ENCODE measurements around the gene SLC38A10. TPM values are rescaled to one million over a fixed set of nuclear protein-coding genes. Genes with fewer than 3 reads are reported as not detected.
A peak's percentile ranks its signal among the peaks of the same experiment; 100 is the strongest.

Gene SLC38A10
- total RNA-seq, 1 donor from 2014 or later, result 97.1 TPM

DNA sequence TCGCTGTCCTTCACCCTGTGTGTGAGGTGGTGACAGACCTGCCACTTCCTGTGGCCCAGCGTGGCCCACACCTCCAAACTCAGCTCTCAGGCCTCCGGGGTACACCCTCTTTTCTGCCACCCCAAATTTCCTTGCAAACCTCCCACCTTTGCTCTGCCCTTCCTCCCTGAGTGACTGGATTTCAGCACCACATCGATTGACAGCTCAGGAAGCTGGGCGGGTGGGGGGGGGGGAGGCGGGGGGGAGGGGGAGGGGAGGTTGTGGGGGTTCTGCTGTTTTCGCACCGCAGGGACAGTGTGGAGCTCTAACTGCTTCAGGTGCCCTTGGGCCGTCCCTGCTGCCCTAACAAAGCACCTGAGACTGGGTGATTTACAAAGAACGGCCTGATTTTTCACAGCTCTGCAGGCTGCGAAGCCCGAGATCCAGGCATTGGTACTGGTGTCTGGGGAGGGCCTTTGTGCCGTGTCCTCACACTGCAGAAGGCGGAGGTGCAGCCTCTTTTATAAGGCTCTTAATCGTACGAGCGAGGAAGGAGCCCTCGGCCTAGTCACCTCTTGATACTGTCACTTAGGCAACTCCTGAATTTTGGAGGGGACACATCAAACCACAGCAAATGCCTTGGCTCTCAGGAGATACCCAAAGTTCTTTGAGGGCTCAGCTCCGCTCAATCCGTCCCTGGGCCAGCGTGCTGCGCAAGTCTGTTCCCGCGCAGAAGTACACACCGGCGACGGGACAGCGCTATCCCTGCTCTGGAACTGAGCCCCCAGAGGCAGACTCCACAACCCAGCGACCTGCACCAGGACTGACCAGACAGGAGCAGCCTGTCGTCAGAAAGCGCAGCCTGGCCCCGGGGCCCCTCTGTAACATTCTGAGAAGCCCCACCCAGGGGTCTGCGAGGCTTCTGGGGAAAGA is 52.4 kb downstream of the SLC38A10 start:
- CTCF ChIA-PET, result interaction anchor here (0.6 to 1.0 kb wide), 2 partner anchors 100 to 101 kb away, joined by 3 to 4 read pairs; no protein-coding TSS in a partner anchor
- Mint-ChIP-seq H3K27ac (no peak overlapping the region), H3K4me3 (no peak overlapping the region)

DNA sequence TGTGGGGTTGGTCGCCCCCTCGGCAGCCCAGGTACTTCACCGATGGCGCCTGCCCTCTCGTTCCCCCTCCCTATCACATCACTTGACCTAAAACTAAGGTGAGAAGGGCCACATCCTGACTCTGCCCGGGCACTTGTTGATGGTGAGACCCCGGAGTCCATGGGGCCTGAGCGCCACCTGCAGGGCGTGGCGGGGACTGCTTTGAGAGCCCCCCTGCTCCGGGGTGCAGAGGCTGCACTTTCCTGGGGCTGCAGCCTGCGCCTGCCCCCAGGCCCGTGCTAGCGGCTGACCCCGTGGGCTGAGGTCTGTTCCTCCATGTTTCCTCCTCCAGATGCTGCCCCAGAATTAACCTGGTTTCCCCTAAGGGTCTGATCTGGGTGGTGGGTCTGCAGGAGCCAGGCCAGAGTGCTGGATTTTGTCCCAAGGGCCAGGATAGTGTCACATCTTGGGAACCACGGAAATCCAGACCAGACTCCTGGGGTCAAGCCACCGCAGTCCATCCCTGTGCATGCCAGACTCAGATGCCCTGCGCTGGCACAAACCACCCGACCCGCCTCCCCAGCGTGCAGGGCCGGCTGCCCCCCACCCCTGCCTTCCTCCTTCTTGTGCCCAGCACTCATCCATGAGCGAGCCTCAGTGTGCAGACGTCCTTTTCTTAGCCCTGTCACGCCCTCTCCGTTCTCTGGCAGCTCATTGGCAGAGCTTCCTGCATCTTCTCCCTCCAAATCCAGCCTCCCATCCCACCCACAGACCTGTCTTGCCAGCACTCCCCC is 53.3 kb downstream of the SLC38A10 start:
- Mint-ChIP-seq H3K36me3 (ENCODE audit: low read depth) (peaks cover 24% of the 10 kb centered on the region), H3K4me1 (peaks cover 49% of the 10 kb centered on the region), H3K9me3 (no peaks in the 10 kb centered on the region), H3K27ac (no peak overlapping the region), H3K27me3 (no peaks in the 10 kb centered on the region), H3K4me3 (peak overlapping the region; percentile 32)
- CTCF ChIA-PET, result interaction anchor here (0.6 to 1.0 kb wide), 2 partner anchors 99 to 100 kb away, joined by 3 to 4 read pairs; no protein-coding TSS in a partner anchor
- intact Hi-C loops (cut with micrococcal nuclease), result loop anchor here (1.0 kb wide), 1 partner anchor 219 kb away; no protein-coding TSS in a partner anchor
- DNase-seq, result peak; percentile 73
- no peak for ATAC-seq (ENCODE audit: low read depth)
- TF ChIP-seq, protein P1, sequence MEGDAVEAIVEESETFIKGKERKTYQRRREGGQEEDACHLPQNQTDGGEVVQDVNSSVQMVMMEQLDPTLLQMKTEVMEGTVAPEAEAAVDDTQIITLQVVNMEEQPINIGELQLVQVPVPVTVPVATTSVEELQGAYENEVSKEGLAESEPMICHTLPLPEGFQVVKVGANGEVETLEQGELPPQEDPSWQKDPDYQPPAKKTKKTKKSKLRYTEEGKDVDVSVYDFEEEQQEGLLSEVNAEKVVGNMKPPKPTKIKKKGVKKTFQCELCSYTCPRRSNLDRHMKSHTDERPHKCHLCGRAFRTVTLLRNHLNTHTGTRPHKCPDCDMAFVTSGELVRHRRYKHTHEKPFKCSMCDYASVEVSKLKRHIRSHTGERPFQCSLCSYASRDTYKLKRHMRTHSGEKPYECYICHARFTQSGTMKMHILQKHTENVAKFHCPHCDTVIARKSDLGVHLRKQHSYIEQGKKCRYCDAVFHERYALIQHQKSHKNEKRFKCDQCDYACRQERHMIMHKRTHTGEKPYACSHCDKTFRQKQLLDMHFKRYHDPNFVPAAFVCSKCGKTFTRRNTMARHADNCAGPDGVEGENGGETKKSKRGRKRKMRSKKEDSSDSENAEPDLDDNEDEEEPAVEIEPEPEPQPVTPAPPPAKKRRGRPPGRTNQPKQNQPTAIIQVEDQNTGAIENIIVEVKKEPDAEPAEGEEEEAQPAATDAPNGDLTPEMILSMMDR (IDR thresholded peaks at IDR 0.05), result peak; percentile 23
- POLR2A ChIA-PET, result interaction anchor here (0.6 kb wide), 1 partner anchor 96 kb away, joined by 4 read pairs; no protein-coding TSS in a partner anchor

More for the DNA sequence above, 52.4 kb downstream of the SLC38A10 start:
- H3K36me3 Mint-ChIP-seq (ENCODE audit: low read depth), result peaks cover 25% of the 10 kb centered on the region
- ATAC-seq (ENCODE audit: low read depth), result no peak
- TF ChIP-seq, protein P1 (IDR thresholded peaks at IDR 0.05), result no peak
- no peaks in the 10 kb centered on the region for H3K27me3 Mint-ChIP-seq
- intact Hi-C loops (cut with micrococcal nuclease), result no loop called here
- no peak for DNase-seq
- peaks cover 40% of the 10 kb centered on the region for H3K4me1 Mint-ChIP-seq
- POLR2A ChIA-PET, result interaction anchor here (0.6 kb wide), 1 partner anchor 97 kb away, joined by 4 read pairs; no protein-coding TSS in a partner anchor
- no peaks in the 10 kb centered on the region for H3K9me3 Mint-ChIP-seq

DNA sequence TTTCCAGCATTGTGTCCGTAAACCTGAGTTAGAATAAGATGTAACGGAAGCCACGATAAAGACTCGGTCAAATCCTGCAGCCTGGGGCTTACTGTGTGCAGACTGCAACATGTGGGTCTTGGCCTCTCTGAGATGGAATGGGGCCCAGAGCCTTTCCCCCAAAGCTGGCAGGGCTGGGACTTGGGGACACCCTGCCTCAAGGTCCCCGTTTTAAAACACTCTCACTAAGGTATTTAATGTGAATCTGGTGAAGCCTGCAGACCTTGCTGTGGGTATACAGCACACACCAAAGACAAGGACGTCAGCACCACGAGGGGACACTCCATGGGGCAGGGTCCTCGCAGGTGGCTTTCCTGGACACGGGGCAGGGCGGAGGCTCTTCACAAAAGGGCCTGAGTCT is 53.9 kb downstream of the SLC38A10 start:
- Mint-ChIP-seq H3K27me3 (no peaks in the 10 kb centered on the region), H3K27ac (no peak overlapping the region), H3K36me3 (ENCODE audit: low read depth) (peaks cover 22% of the 10 kb centered on the region), H3K9me3 (no peaks in the 10 kb centered on the region), H3K4me3 (peak overlapping the region; percentile 32), H3K4me1 (peaks cover 52% of the 10 kb centered on the region)
- TF ChIP-seq, protein P1 (IDR thresholded peaks at IDR 0.05), result no peak
- intact Hi-C loops (cut with micrococcal nuclease), result loop anchor here (1.0 kb wide), 1 partner anchor 218 kb away; no protein-coding TSS in a partner anchor
- ATAC-seq (ENCODE audit: low read depth), result no peak
- DNase-seq, result no peak
- ChIA-PET POLR2A (interaction anchor here (0.6 to 3.5 kb wide), 3 partner anchors 17 to 668 kb away, joined by 3 to 79 read pairs (median 3); partner anchors contain the start of gene CEP131), CTCF (no interaction called here)

DNA sequence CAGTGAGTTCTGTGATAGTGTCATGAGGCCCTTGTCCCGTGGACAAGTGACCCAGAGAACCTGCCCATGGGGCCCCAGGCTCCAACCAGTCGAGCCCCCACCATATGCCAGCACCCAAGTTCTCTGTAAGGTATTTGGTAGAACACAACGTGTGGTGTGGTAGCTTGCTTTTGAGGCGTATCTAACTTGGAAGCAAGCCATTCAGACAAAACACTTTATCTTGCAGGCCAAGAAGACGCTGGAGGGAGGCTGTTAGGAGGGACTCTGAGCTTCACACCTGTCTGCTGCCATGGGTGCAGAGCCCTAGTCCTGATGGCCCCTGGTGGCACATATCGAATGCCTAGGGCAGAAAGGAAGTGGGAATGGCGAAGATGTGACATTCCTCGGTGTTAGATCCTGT is 54.3 kb downstream of the SLC38A10 start:
- ChIA-PET CTCF (interaction anchor here (1.2 kb wide), 1 partner anchor 99 kb away, joined by 3 read pairs; no protein-coding TSS in a partner anchor), POLR2A (interaction anchor here (0.6 to 3.5 kb wide), 4 partner anchors 17 to 668 kb away, joined by 3 to 79 read pairs (median 6); partner anchors contain the start of genes CEP131 and FAAP100)
- TF ChIP-seq, protein P1 (IDR thresholded peaks at IDR 0.05), result no peak
- Mint-ChIP-seq H3K4me1 (peaks cover 54% of the 10 kb centered on the region), H3K36me3 (ENCODE audit: low read depth) (peaks cover 22% of the 10 kb centered on the region), H3K27me3 (no peaks in the 10 kb centered on the region), H3K9me3 (no peaks in the 10 kb centered on the region), H3K27ac (peak overlapping the region; percentile 24), H3K4me3 (peak overlapping the region; percentile 32)
- intact Hi-C loops (cut with micrococcal nuclease), result loop anchor here (1.0 kb wide), 1 partner anchor 217 kb away; no protein-coding TSS in a partner anchor
- DNase-seq, result no peak
- no peak for ATAC-seq (ENCODE audit: low read depth)

Measured in activated B cell treated with CpG ODN at 0.5 μM for 24 hours (primary cell).